HG03457 (cell line): Measurements from ENCODE around the gene EEFSEC.

Experiments used
- ATAC-seq: cut with Tn5 transposase; IDR thresholded peaks from one replicate; pipeline ENCODE4 v1.9.1; 2021; ENCODE audit warnings: moderate number of reproducible peaks; ENCODE audit not compliant: unreplicated experiment

EEFSEC gene

GRCh38 chr3:128328546-128329458 is 175.5 kb downstream of the EEFSEC start:
- ATAC-seq = no peak

GRCh38 chr3:128329491-128330213 is 176.4 kb downstream of the EEFSEC start:
- ATAC-seq = no peak

- no peak for ATAC-seq
Measured at GRCh38 chr3:128330214-128330842, 177.0 kb downstream of the EEFSEC start.

GRCh38 chr3:128334086-128334645 is 180.9 kb downstream of the EEFSEC start:
- no peak for ATAC-seq

GRCh38 chr3:128334766-128335165 is 181.5 kb downstream of the EEFSEC start:
- ATAC-seq = no peak

GRCh38 chr3:128335621-128336296 is 182.5 kb downstream of the EEFSEC start:
- ATAC-seq = no peak

GRCh38 chr3:128336337-128337156 is 183.3 kb downstream of the EEFSEC start:
- no peak for ATAC-seq

GRCh38 chr3:128337305-128337704 is 184.0 kb downstream of the EEFSEC start:
- no peak for ATAC-seq

- ATAC-seq = no peak
Measured at GRCh38 chr3:128338536-128339330, 185.5 kb downstream of the EEFSEC start.

- ATAC-seq = no peak
Measured at GRCh38 chr3:128339491-128340012, 186.3 kb downstream of the EEFSEC start.

GRCh38 chr3:128340198-128340903 is 187.1 kb downstream of the EEFSEC start:
- no peak for ATAC-seq

GRCh38 chr3:128340904-128341555 is 187.7 kb downstream of the EEFSEC start:
- ATAC-seq = no peak

- ATAC-seq = no peak
Measured at GRCh38 chr3:128341659-128342395, 188.5 kb downstream of the EEFSEC start.

- no peak for ATAC-seq
Measured at GRCh38 chr3:128342701-128343180, 189.5 kb downstream of the EEFSEC start.

- no peak for ATAC-seq
Measured at GRCh38 chr3:128343287-128344051, 190.2 kb downstream of the EEFSEC start.
